A549 (cell line): ENCODE measurements around the gene CFAP61. TPM values are rescaled to one million over a fixed set of nuclear protein-coding genes. Genes with fewer than 3 reads are reported as not detected.

Experiments
- ATAC-seq, 2 experiments: fragments of 200-7000 bp in 1 of 2; fragments of >200 bp in 1 of 2; cut with Nextera tagmentation in 1 of 2; cut with Tn5 transposase in 1 of 2; 3 replicates each; pipeline versions ENCODE4 v1.8.0 to v1.9.1; 2018 to 2020; ENCODE audit warnings: mild to moderate bottlenecking in 1 of 2, moderate library complexity in 1 of 2
- CTCF ChIA-PET: fragments of 300-600 bp; sonication (Branson Sonifier 250); formaldehyde crosslinking; extraction: SDS; loops from one replicate; lab custom pipeline; 2021; ENCODE audit warnings: antibody characterized with exemption, inconsistent platforms; lab: Yijun Ruan, JAX
- POLR2A ChIA-PET: fragments of 350-600 bp; formaldehyde crosslinking; extraction: SDS; loops from one replicate; lab custom pipeline; 2021; ENCODE audit warnings: antibody characterized with exemption, inconsistent platforms; lab: Yijun Ruan, JAX
- DNase-seq, 2 experiments: peaks; one replicate each; pipeline versions ENCODE4 v3.0.0 to v3.0.0-alpha.2; 2011 to 2016; ENCODE audit warnings: low read depth in 1 of 2, low spot score in 1 of 2
- FAIRE-seq: peaks from 2 replicates; lab custom pipeline; 2011; peaks lifted over from hg19 to GRCh38; lab: Jason Lieb, UNC
- H3K27ac ChIP-seq, 2 experiments: fragments of >200 bp; sonication (Bioruptor Twin); formaldehyde crosslinking; 3 replicates each; pipeline ENCODE4 v1.5.1; 2016 to 2017
- H3K4me1 ChIP-seq: fragments of >200 bp; sonication (Bioruptor Twin); formaldehyde crosslinking; 3 replicates; pipeline ENCODE4 v1.6.1; 2016
- H3K4me2 ChIP-seq: fragments of >200 bp; sonication (Bioruptor Twin); formaldehyde crosslinking; 3 replicates; pipeline ENCODE4 v1.6.1; 2016
- H3K4me3 ChIP-seq: fragments of >200 bp; sonication (Bioruptor Twin); formaldehyde crosslinking; 3 replicates; pipeline ENCODE4 v1.5.1; 2016
- H3K9me3 ChIP-seq: fragments of >200 bp; sonication (Bioruptor Twin); formaldehyde crosslinking; 3 replicates; pipeline ENCODE4 v1.6.1; 2016
- BCL3 ChIP-seq: fragments of >200 bp; sonication (Bioruptor Twin); formaldehyde crosslinking; IDR thresholded peaks from 3 replicates; pipeline ENCODE4 v1.6.1; 2016
- BHLHE40 ChIP-seq: IDR thresholded peaks from 2 replicates; pipeline ENCODE4 v1.6.1; 2012; ENCODE audit warnings: low read depth, low read length, inconsistent platforms
- CBX2 ChIP-seq: fragments of 200-600 bp; sonication (generic); IDR thresholded peaks from 2 replicates; pipeline ENCODE4 v1.6.1; 2016; ENCODE audit warnings: low read depth, mild to moderate bottlenecking, borderline replicate concordance
- CBX8 ChIP-seq: fragments of 200-600 bp; sonication (generic); IDR thresholded peaks from 2 replicates; pipeline ENCODE4 v1.6.1; 2016
- CEBPB ChIP-seq, 2 experiments: fragments of >200 bp in 1 of 2; sonication (Bioruptor Twin) in 1 of 2; formaldehyde crosslinking in 1 of 2; IDR thresholded peaks; 2 replicates each; pipeline ENCODE4 v1.6.1; 2012 to 2016
- CHD4 ChIP-seq: fragments of 200-600 bp; sonication (generic); IDR thresholded peaks from 2 replicates; pipeline ENCODE4 v1.6.1; 2016; ENCODE audit warnings: antibody characterized with exemption, mild to moderate bottlenecking, borderline replicate concordance
- EHMT2 ChIP-seq: fragments of 200-600 bp; sonication (generic); IDR thresholded peaks from 2 replicates; pipeline ENCODE4 v1.6.1; 2016; ENCODE audit warnings: antibody characterized with exemption, low read depth, mild to moderate bottlenecking, moderate library complexity
- EP300 ChIP-seq, 2 experiments: fragments of >200 bp; sonication (Bioruptor Twin); formaldehyde crosslinking; IDR thresholded peaks; 2 replicates in 1 of 2; 3 replicates in 1 of 2; pipeline ENCODE4 v1.6.1; 2016 to 2017
- ESRRA ChIP-seq: fragments of 150-350 bp; IDR thresholded peaks from 2 replicates; pipeline ENCODE4 v1.6.1; 2014; ENCODE audit warnings: mild to moderate bottlenecking, low read length, borderline replicate concordance
- GATA3 ChIP-seq: IDR thresholded peaks from 2 replicates; pipeline ENCODE4 v1.6.1; 2012; ENCODE audit warnings: borderline replicate concordance
- HDAC2 ChIP-seq: fragments of 200-600 bp; sonication (generic); IDR thresholded peaks from 2 replicates; pipeline ENCODE4 v1.6.1; 2016
- HEYL ChIP-seq: fragments of 250-450 bp; sonication (Bioruptor Pico); IDR thresholded peaks from 2 replicates; pipeline ENCODE4 v1.8.0; 2021; ENCODE audit warnings: mild to moderate bottlenecking, moderate library complexity
- HOXA7 ChIP-seq: fragments of 250-450 bp; sonication (Bioruptor Pico); IDR thresholded peaks from 2 replicates; pipeline ENCODE4 v1.5.0; 2020; ENCODE audit warnings: mild to moderate bottlenecking, moderate library complexity
- HOXB13 ChIP-seq: fragments of 250-450 bp; sonication (Bioruptor Pico); IDR thresholded peaks from 2 replicates; pipeline ENCODE4 v1.5.0; 2020; ENCODE audit warnings: low read depth, mild to moderate bottlenecking, moderate library complexity
- POLR2AphosphoS2 ChIP-seq: conservative IDR thresholded peaks from 2 replicates; pipeline ENCODE4 v1.6.1; 2012; ENCODE audit warnings: low read length, improper control_type of control experiment, inconsistent platforms
- REST ChIP-seq: fragments of 200-600 bp; sonication (generic); IDR thresholded peaks from 2 replicates; pipeline ENCODE4 v1.6.1; 2016; ENCODE audit warnings: antibody characterized with exemption, mild to moderate bottlenecking, moderate library complexity
- RFX5 ChIP-seq: fragments of 450-650 bp; IDR thresholded peaks from 2 replicates; pipeline ENCODE4 v1.7.1; 2014; ENCODE audit warnings: antibody characterized with exemption, mild to moderate bottlenecking, moderate library complexity
- RNF2 ChIP-seq: fragments of 200-600 bp; sonication (generic); IDR thresholded peaks from 2 replicates; pipeline ENCODE4 v1.6.1; 2016; ENCODE audit warnings: low read depth, mild to moderate bottlenecking, antibody characterized with exemption, moderate library complexity, borderline replicate concordance
- TP53 ChIP-seq: fragments of 250-450 bp; sonication (Bioruptor Pico); IDR thresholded peaks from 2 replicates; pipeline ENCODE4 v1.5.0; 2021; ENCODE audit warnings: mild to moderate bottlenecking, moderate library complexity
- ZC3H11A ChIP-seq: fragments of 450-650 bp; IDR thresholded peaks from 2 replicates; pipeline ENCODE4 v1.6.1; 2014; ENCODE audit warnings: antibody characterized with exemption, mild to moderate bottlenecking
- ZSCAN20 ChIP-seq: fragments of 250-450 bp; sonication (Bioruptor Pico); IDR thresholded peaks from 2 replicates; pipeline ENCODE4 v1.8.0; 2022; ENCODE audit warnings: mild to moderate bottlenecking, moderate library complexity
- WGBS: methylation state at CpG from one replicate; pipeline ENCODE4 v1.1.6; 2017; ENCODE audit errors: missing lambda C conversion rate; 5-methylcytosine and 5-hydroxymethylcytosine counted together
- polyA plus RNA-seq, 4 experiments: library from polyadenylated mRNA; depleted of rRNA in 3 of 4; stranded (reverse); fragments of >200 nt; fragmentation: RNase III in 1 of 4; extraction: RNeasy Plus Mini Kit Qiagen cat#74134 plus additional on column Dnase treatment in 1 of 4; gene quantifications; 2 replicates in 3 of 4; 3 replicates in 1 of 4; pipeline ENCODE4 v1.2.3, GENCODE V29; 2011 to 2017
- TF ChIP-seq, protein P1 (sequence below): fragments of 250-450 bp; sonication (Bioruptor Pico); IDR thresholded peaks from 2 replicates; pipeline ENCODE4 v1.5.0; 2021; ENCODE audit warnings: mild to moderate bottlenecking, moderate library complexity, borderline replicate concordance

CFAP61 gene
- polyA plus RNA-seq, 2 of the 4 experiments (the other 2 are of a cell fraction) = 0.39 to 0.70 TPM

GRCh38 chr20:20248620-20249200 lies 196.4 kb downstream of the CFAP61 start:
- Histone ChIP-seq H3K4me2 (no peak overlapping the region), H3K9me3 (peaks cover 17% of the 10 kb centered on the region; the same call in 2 of the 3 replicates), H3K27ac (no peak overlapping the region), H3K4me3 (no peak overlapping the region), H3K4me1 (no peaks in the 10 kb centered on the region)
- DNase-seq = no peak
- TF ChIP-seq BHLHE40 (no peak), CHD4 (no peak), HDAC2 (no peak), REST (no peak)
- TF ChIP-seq, protein P1, sequence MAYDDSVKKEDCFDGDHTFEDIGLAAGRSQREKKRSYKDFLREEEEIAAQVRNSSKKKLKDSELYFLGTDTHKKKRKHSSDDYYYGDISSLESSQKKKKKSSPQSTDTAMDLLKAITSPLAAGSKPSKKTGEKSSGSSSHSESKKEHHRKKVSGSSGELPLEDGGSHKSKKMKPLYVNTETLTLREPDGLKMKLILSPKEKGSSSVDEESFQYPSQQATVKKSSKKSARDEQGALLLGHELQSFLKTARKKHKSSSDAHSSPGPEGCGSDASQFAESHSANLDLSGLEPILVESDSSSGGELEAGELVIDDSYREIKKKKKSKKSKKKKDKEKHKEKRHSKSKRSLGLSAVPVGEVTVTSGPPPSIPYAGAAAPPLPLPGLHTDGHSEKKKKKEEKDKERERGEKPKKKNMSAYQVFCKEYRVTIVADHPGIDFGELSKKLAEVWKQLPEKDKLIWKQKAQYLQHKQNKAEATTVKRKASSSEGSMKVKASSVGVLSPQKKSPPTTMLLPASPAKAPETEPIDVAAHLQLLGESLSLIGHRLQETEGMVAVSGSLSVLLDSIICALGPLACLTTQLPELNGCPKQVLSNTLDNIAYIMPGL (CRISPR knock-in tag) = no peak
- FAIRE-seq = no peak
- CTCF ChIA-PET = interaction anchor here (0.7 to 1.7 kb wide), 4 partner anchors 9 to 165 kb away, joined by 3 to 5 read pairs (median 4); no protein-coding TSS in a partner anchor
- POLR2A ChIA-PET = no interaction called here
- WGBS = 28% methylated on average over 6 of the region's 6 CpGs
- ATAC-seq = no peak

DNA sequence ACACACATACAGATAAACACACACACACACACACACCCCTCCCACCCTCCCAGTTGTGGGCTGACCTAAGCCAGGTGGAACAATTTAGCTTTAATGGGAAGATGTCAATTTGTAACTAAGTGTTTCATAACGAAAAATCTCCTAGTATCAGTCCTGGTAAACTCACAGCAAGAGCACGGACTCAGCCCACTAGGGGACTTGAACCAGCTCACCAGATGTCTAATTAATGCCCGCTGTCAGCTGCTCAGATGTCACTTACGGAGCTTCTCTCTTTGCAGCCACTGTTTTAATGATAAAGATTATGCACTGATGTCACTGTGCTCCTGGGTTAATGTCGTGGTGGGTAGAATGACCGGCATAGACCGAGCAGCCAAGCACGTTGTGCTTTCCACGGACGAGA lies 199.0 kb downstream of the CFAP61 start:
- H3K4me3 ChIP-seq = no peak overlapping the region
- ChIA-PET CTCF (interaction anchor here (1.8 to 2.7 kb wide), 2 partner anchors 13 to 14 kb away, joined by 4 to 11 read pairs; no protein-coding TSS in a partner anchor), POLR2A (no interaction called here)
- TF ChIP-seq EP300 (IDR thresholded peaks at IDR 0.05) (no peak), HOXA7 (no peak), GATA3 (no peak), CHD4 (no peak), POLR2AphosphoS2 (no peak), BCL3 (no peak), RNF2 (no peak), TP53 (no peak), EHMT2 (no peak), RFX5 (no peak), ESRRA (no peak), HEYL (no peak), ZSCAN20 (no peak), CBX8 (no peak), ZC3H11A (no peak), CBX2 (no peak), CEBPB (IDR thresholded peaks at IDR 0.05) (no peak), HOXB13 (CRISPR knock-in tag) (no peak)
- TF ChIP-seq, protein P1 (CRISPR knock-in tag) = no peak
- DNase-seq = no peak
- ATAC-seq = no peak
- no peak overlapping the region for H3K4me2 ChIP-seq
- no peak overlapping the region for H3K27ac ChIP-seq
- WGBS = 52% methylated on average over 10 of the region's 10 CpGs
- H3K9me3 ChIP-seq = peaks cover under 1% of the 10 kb centered on the region; the same call in 2 of the 3 replicates
- no peaks in the 10 kb centered on the region for H3K4me1 ChIP-seq
- FAIRE-seq = no peak
